H1 (cell line): ENCODE results near the gene LCAT. TPM values are rescaled to one million over a fixed set of nuclear protein-coding genes. Genes with fewer than 3 reads are reported as not detected.

ENCODE experiments used
- CTCF ChIA-PET: fragments of 300-600 bp; sonication (Branson Sonifier 250); formaldehyde crosslinking; loops from one replicate; lab custom pipeline; 2021; ENCODE audit not compliant: partially characterized antibody; lab: Charles Lee
- POLR2A ChIA-PET: fragments of 300-600 bp; sonication (Branson Sonifier 250); formaldehyde crosslinking; loops from one replicate; lab custom pipeline; 2021; ENCODE audit warnings: inconsistent platforms; ENCODE audit not compliant: partially characterized antibody; lab: Charles Lee
- DNase-seq, 2 experiments: peaks; one replicate each; pipeline versions ENCODE4 v3.0.0 to v3.0.0-alpha.2; 2010 to 2022; ENCODE audit warnings: low spot score in 2 of 2, low read depth in 1 of 2, mixed read lengths in 1 of 2
- FAIRE-seq: peaks from 2 replicates; lab custom pipeline; 2011; peaks lifted over from hg19 to GRCh38; lab: Jason Lieb, UNC
- H2AFZ ChIP-seq: 2 replicates; pipeline ENCODE4 v1.8.1; 2012; ENCODE audit warnings: low read length, inconsistent platforms
- H2AK5ac ChIP-seq: 2 replicates; pipeline ENCODE4 v1.6.1; 2013; ENCODE audit warnings: low read depth, low read length
- H2BK120ac ChIP-seq: replicated peaks from 2 replicates; pipeline ENCODE3; 2013; ENCODE audit warnings: low read depth, low read length, inconsistent platforms
- H2BK12ac ChIP-seq: 2 replicates; pipeline ENCODE4 v1.6.1; 2013; ENCODE audit warnings: low read depth, low read length
- H2BK15ac ChIP-seq: 2 replicates; pipeline ENCODE4 v1.6.1; 2013; ENCODE audit warnings: low read length
- H2BK20ac ChIP-seq: 2 replicates; pipeline ENCODE4 v1.6.1; 2013; ENCODE audit warnings: low read length
- H2BK5ac ChIP-seq: 2 replicates; pipeline ENCODE4 v1.6.1; 2013; ENCODE audit warnings: low read depth, low read length
- H3K14ac ChIP-seq: 2 replicates; pipeline ENCODE4 v1.6.1; 2013; ENCODE audit warnings: inconsistent platforms; ENCODE audit not compliant: insufficient read length
- H3K18ac ChIP-seq: 2 replicates; pipeline ENCODE4 v1.6.1; 2013; ENCODE audit warnings: low read length; ENCODE audit errors: extremely low read depth
- H3K23ac ChIP-seq: 2 replicates; pipeline ENCODE4 v1.6.1; 2013; ENCODE audit warnings: inconsistent platforms; ENCODE audit not compliant: insufficient read length
- H3K23me2 ChIP-seq: 2 replicates; pipeline ENCODE4 v1.6.1; 2013; ENCODE audit warnings: low read depth, low read length
- H3K27ac ChIP-seq: 2 replicates; pipeline ENCODE4 v1.6.1; 2011; ENCODE audit warnings: low read depth, low read length, inconsistent platforms
- H3K27me3 ChIP-seq, 4 experiments: replicated peaks in 1 of 4; 1 replicate in 1 of 4; 2 replicates in 3 of 4; pipeline versions ENCODE4 v1.6.1 to v1.8.1; 2011 to 2013; ENCODE audit warnings: low read length in 3 of 4, mild to moderate bottlenecking in 3 of 4, inconsistent platforms in 2 of 4, mixed read lengths in 2 of 4, moderate library complexity in 1 of 4; ENCODE audit not compliant: control insufficient read depth in 3 of 4, insufficient read depth in 3 of 4; ENCODE audit errors: extremely low read depth in 1 of 4
- H3K36me3 ChIP-seq, 4 experiments: 2 replicates each; pipeline versions ENCODE4 v1.6.1 to v1.8.1; 2011 to 2013; ENCODE audit warnings: mild to moderate bottlenecking in 4 of 4, low read length in 3 of 4, moderate library complexity in 2 of 4, control low read depth in 1 of 4, inconsistent platforms in 1 of 4; ENCODE audit not compliant: insufficient read depth in 4 of 4, control insufficient read depth in 2 of 4
- H3K4ac ChIP-seq: replicated peaks from 2 replicates; pipeline ENCODE3; 2013; ENCODE audit warnings: low read length, low read depth, mixed read lengths, inconsistent platforms; ENCODE audit not compliant: insufficient read length
- H3K4me1 ChIP-seq, 4 experiments: replicated peaks in 1 of 4; 1 replicate in 1 of 4; 2 replicates in 3 of 4; pipeline versions ENCODE4 v1.6.1 to v1.8.1; 2011 to 2013; ENCODE audit warnings: low read length in 3 of 4, inconsistent platforms in 2 of 4, mixed read lengths in 1 of 4; ENCODE audit not compliant: insufficient read depth in 4 of 4, control insufficient read depth in 3 of 4
- H3K4me2 ChIP-seq, 2 experiments: 2 replicates each; pipeline versions ENCODE4 v1.6.1 to v1.8.1; 2011 to 2013; ENCODE audit warnings: low read depth in 2 of 2, low read length in 2 of 2, control low read depth in 1 of 2, inconsistent platforms in 1 of 2, mild to moderate bottlenecking in 1 of 2; ENCODE audit not compliant: insufficient read depth in 1 of 2
- H3K4me3 ChIP-seq, 4 experiments: fragments of 200-600, 300-600 bp in 1 of 4; sonication (generic), shearing (Covaris generic), sonication (Bioruptor Twin) in 1 of 4; 2 replicates each; pipeline versions ENCODE4 v1.5.1 to v1.8.1; 2011 to 2016; ENCODE audit warnings: low read length in 4 of 4, low read depth in 3 of 4, control low read depth in 2 of 4, inconsistent platforms in 2 of 4, mild to moderate bottlenecking in 2 of 4, mixed read lengths in 1 of 4, moderate library complexity in 1 of 4; ENCODE audit not compliant: insufficient read depth in 2 of 4; ENCODE audit errors: extremely low read depth in 1 of 4
- H3K56ac ChIP-seq: replicated peaks from 2 replicates; pipeline ENCODE3; 2013; ENCODE audit warnings: low read depth, mild to moderate bottlenecking, mixed read lengths, low read length, inconsistent platforms; ENCODE audit not compliant: insufficient read length
- H3K79me1 ChIP-seq: 2 replicates; pipeline ENCODE4 v1.6.1; 2013; ENCODE audit warnings: low read depth, low read length, control low read depth
- H3K79me2 ChIP-seq, 2 experiments: 2 replicates each; pipeline versions ENCODE4 v1.6.1 to v1.8.1; 2012 to 2013; ENCODE audit warnings: low read length in 2 of 2, mild to moderate bottlenecking in 2 of 2, inconsistent platforms in 1 of 2; ENCODE audit not compliant: insufficient read depth in 2 of 2, control insufficient read depth in 1 of 2
- H3K9ac ChIP-seq, 4 experiments: replicated peaks in 1 of 4; 1 replicate in 1 of 4; 2 replicates in 3 of 4; pipeline versions ENCODE4 v1.6.1 to v1.8.1; 2011 to 2013; ENCODE audit warnings: low read depth in 3 of 4, low read length in 3 of 4, control low read depth in 2 of 4, mild to moderate bottlenecking in 2 of 4, moderate library complexity in 2 of 4, inconsistent platforms in 1 of 4; ENCODE audit errors: extremely low read depth in 1 of 4
- H3K9me3 ChIP-seq, 2 experiments: 2 replicates each; pipeline versions ENCODE4 v1.6.1 to v1.8.1; 2012 to 2013; ENCODE audit warnings: mild to moderate bottlenecking in 2 of 2, moderate library complexity in 2 of 2, control low read depth in 1 of 2, inconsistent platforms in 1 of 2, low read depth in 1 of 2, low read length in 1 of 2, mixed read lengths in 1 of 2; ENCODE audit not compliant: insufficient read depth in 2 of 2
- H4K20me1 ChIP-seq, 2 experiments: replicated peaks in 1 of 2; 2 replicates each; pipeline versions ENCODE3 to v1.8.1; 2011 to 2013; ENCODE audit warnings: inconsistent platforms in 2 of 2, low read length in 2 of 2, mild to moderate bottlenecking in 1 of 2; ENCODE audit not compliant: insufficient read depth in 2 of 2, control insufficient read depth in 1 of 2
- H4K5ac ChIP-seq: 2 replicates; pipeline ENCODE4 v1.6.1; 2013; ENCODE audit warnings: low read length, low read depth, mixed read lengths, inconsistent platforms; ENCODE audit not compliant: insufficient read length
- H4K8ac ChIP-seq: 2 replicates; pipeline ENCODE4 v1.8.0; 2013; ENCODE audit warnings: mild to moderate bottlenecking, moderate library complexity, low read length, inconsistent platforms; ENCODE audit not compliant: insufficient read depth; ENCODE audit errors: extremely low read depth
- H4K91ac ChIP-seq: replicated peaks from 2 replicates; pipeline ENCODE3; 2013; ENCODE audit warnings: low read length, mixed read lengths, inconsistent platforms; ENCODE audit not compliant: insufficient read length
- ASH2L ChIP-seq: fragments of 200-600, 300-600 bp; sonication (generic); IDR thresholded peaks from one replicate; pipeline ENCODE4 v1.7.1; 2017; ENCODE audit warnings: low read length
- EP300 ChIP-seq, 2 experiments: IDR thresholded peaks; 1 replicate in 1 of 2; 2 replicates in 1 of 2; pipeline ENCODE4 v1.6.1; 2011 to 2012; ENCODE audit warnings: low read depth in 2 of 2, low read length in 2 of 2, mild to moderate bottlenecking in 2 of 2, borderline replicate concordance in 1 of 2, inconsistent platforms in 1 of 2, moderate library complexity in 1 of 2
- EZH2 ChIP-seq: fragments of 200-600 bp; sonication (generic); IDR thresholded peaks from 2 replicates; pipeline ENCODE4 v1.7.1; 2012; ENCODE audit warnings: low read depth, mild to moderate bottlenecking, moderate library complexity, low read length, inconsistent platforms; ENCODE audit not compliant: severe bottlenecking
- HDAC2 ChIP-seq, 2 experiments: fragments of 300-600 bp in 1 of 2; sonication (generic) in 1 of 2; IDR thresholded peaks; 2 replicates each; pipeline ENCODE4 v1.6.1; 2011 to 2012; ENCODE audit warnings: low read depth in 2 of 2, low read length in 2 of 2, mild to moderate bottlenecking in 2 of 2, moderate library complexity in 2 of 2, borderline replicate concordance in 1 of 2, inconsistent platforms in 1 of 2
- NRF1 ChIP-seq: IDR thresholded peaks from 2 replicates; pipeline ENCODE4 v1.6.1; 2011; ENCODE audit warnings: mild to moderate bottlenecking, low read depth, low read length, improper control_type of control experiment
- POLR2AphosphoS5 ChIP-seq: IDR thresholded peaks from 2 replicates; pipeline ENCODE4 v1.6.1; 2011; ENCODE audit warnings: low read depth, low read length
- RAD21 ChIP-seq, 2 experiments: IDR thresholded peaks in 1 of 2; conservative IDR thresholded peaks in 1 of 2; 2 replicates each; pipeline ENCODE4 v1.6.1; 2011; ENCODE audit warnings: low read depth in 2 of 2, low read length in 2 of 2, improper control_type of control experiment in 1 of 2, inconsistent platforms in 1 of 2, mild to moderate bottlenecking in 1 of 2, moderate library complexity in 1 of 2
- RNF2 ChIP-seq: fragments of 200-900, 300-1000 bp; sonication (generic); IDR thresholded peaks from 2 replicates; pipeline ENCODE4 v1.7.1; 2016; ENCODE audit warnings: borderline replicate concordance, low read depth, mild to moderate bottlenecking, antibody characterized with exemption, low read length; ENCODE audit not compliant: poor library complexity, severe bottlenecking; ENCODE audit errors: missing control alignments
- SP1 ChIP-seq: IDR thresholded peaks from 2 replicates; pipeline ENCODE4 v1.6.1; 2011; ENCODE audit warnings: low read depth, low read length
- TAF1 ChIP-seq: IDR thresholded peaks from 2 replicates; pipeline ENCODE4 v1.6.1; 2011; ENCODE audit warnings: mild to moderate bottlenecking, low read depth, low read length
- TAF7 ChIP-seq: optimal IDR thresholded peaks from 2 replicates; pipeline ENCODE3; 2011; ENCODE audit warnings: low read depth, mild to moderate bottlenecking, inconsistent platforms, low read length, moderate library complexity, borderline replicate concordance
- ZNF274 ChIP-seq: IDR thresholded peaks from 2 replicates; pipeline ENCODE4 v1.7.0; 2012; ENCODE audit warnings: low read length, borderline replicate concordance; ENCODE audit errors: extremely low read depth
- WGBS, 2 experiments: shearing (Covaris generic) in 1 of 2; methylation state at CpG; one replicate each; pipeline versions ENCODE4 v1.1.6 to v1.1.7; 2013 to 2015; ENCODE audit warnings: low lambda C conversion rate in 2 of 2, mixed read lengths in 2 of 2, inconsistent platforms in 1 of 2, low coverage in 1 of 2, missing lambda C conversion rate in 1 of 2; ENCODE audit not compliant: insufficient replicate concordance in 2 of 2, insufficient coverage in 1 of 2, insufficient read length in 1 of 2; ENCODE audit errors: extremely low coverage in 1 of 2, missing lambda C conversion rate in 1 of 2; 5-methylcytosine and 5-hydroxymethylcytosine counted together
- polyA plus RNA-seq, 7 experiments: library from polyadenylated mRNA; depleted of rRNA in 3 of 7; stranded (reverse) in 5 of 7; unstranded in 2 of 7; fragments of >200 nt in 5 of 7; fragments of 200-250 nt in 2 of 7; gene quantifications; 1 replicate in 5 of 7; 2 replicates in 1 of 7; 4 replicates in 1 of 7; pipeline versions ENCODE4 v1.2.1 to v1.2.3, GENCODE V29; 2011 to 2013; ENCODE audit warnings: missing spikeins in 2 of 7, mixed read lengths in 2 of 7
- total RNA-seq: library from RNA; stranded (reverse); fragmentation: NEBNext Ultra II Directional; extraction: Animal tissue kit (Norgen Biotek cat#: 25700); gene quantifications from 2 replicates; pipeline ENCODE4 v1.2.1, GENCODE V29; 2021

LCAT gene
- total and polyA plus RNA-seq, 2 of the 8 experiments (the other 6 are each of a cell fraction or from before 2014, with no cell fraction given): 9.4 to 19.6 TPM

DNA sequence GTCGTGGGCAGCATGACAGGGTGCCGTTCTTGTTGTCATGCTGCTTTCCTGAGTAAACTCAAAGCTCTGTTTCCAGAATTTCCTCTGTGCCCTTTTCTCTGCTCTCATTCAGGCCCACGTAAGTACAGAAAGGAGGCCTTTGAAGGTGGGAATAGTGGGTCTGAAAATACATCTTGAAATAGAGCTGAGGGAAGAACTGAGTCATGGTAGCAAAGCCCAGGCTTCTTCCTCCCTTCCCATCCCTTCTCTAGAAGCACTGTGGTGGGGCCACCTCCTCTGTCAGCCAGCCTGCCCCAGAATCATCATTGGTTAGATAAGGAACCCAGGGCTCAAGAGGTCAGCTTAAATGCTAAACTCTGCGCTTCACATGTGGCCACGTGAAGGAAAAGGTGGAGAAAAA is 21.7 kb downstream of the LCAT start:
- no peaks in the 10 kb centered on the region; a peak in 1 of 4 replicates for H3K79me2 ChIP-seq
- H3K36me3 ChIP-seq: no peaks in the 10 kb centered on the region
- H3K14ac ChIP-seq: no peak overlapping the region
- ChIA-PET POLR2A (interaction anchor here (0.8 to 2.0 kb wide), 4 partner anchors 13 to 43 kb away, joined by 3 to 9 read pairs (median 4); partner anchors contain the start of gene NRN1L), CTCF (interaction anchor here (0.6 to 27.1 kb wide), 8 partner anchors 11 to 169 kb away, joined by 3 to 623 read pairs (median 8); partner anchors contain the start of genes CTRL, EDC4, NRN1L and PSKH1)
- no peaks in the 10 kb centered on the region for H3K27me3 ChIP-seq
- no peak overlapping the region for H3K9ac ChIP-seq
- no peak overlapping the region for H3K18ac ChIP-seq
- H2AFZ ChIP-seq: no peak overlapping the region
- no peak overlapping the region for H3K4ac ChIP-seq
- H4K91ac ChIP-seq: no peak overlapping the region
- no peak overlapping the region for H4K5ac ChIP-seq
- no peak overlapping the region for H2AK5ac ChIP-seq
- WGBS, 2 experiments: 89% methylated on average over 5 of the region's 5 CpGs; no CpG with 5 or more reads in 1 of the 2 experiments
- H3K56ac ChIP-seq: no peak overlapping the region
- FAIRE-seq (no peak), DNase-seq (no peak)
- H3K4me2 ChIP-seq: no peak overlapping the region
- no peak overlapping the region for H2BK5ac ChIP-seq
- H2BK12ac ChIP-seq: no peak overlapping the region
- H3K4me1 ChIP-seq: peaks cover 0 to 8% (median 4%) of the 10 kb centered on the region in 4 experiments; a peak in 5 of 7 replicates
- H3K9me3 ChIP-seq: no peaks in the 10 kb centered on the region
- H2BK120ac ChIP-seq: no peak overlapping the region
- H2BK15ac ChIP-seq: no peak overlapping the region
- H4K20me1 ChIP-seq: peaks cover 11 to 17% of the 10 kb centered on the region in 2 experiments
- H2BK20ac ChIP-seq: no peak overlapping the region
- no peak overlapping the region for H3K27ac ChIP-seq
- no peak overlapping the region for H3K23ac ChIP-seq
- H3K79me1 ChIP-seq: peaks cover 1% of the 10 kb centered on the region
- H4K8ac ChIP-seq: no peak overlapping the region
- H3K23me2 ChIP-seq: no peaks in the 10 kb centered on the region
- no peak overlapping the region for H3K4me3 ChIP-seq
- TF ChIP-seq NRF1 (no peak), EZH2 (no peak), RNF2 (no peak), TAF1 (no peak), HDAC2 (IDR thresholded peaks at IDR 0.05; ENCODE audit: borderline replicate concordance in 1 of 2, low read depth in 2 of 2, low read length in 2 of 2) (no peak), EP300 (IDR thresholded peaks at IDR 0.05; ENCODE audit: borderline replicate concordance in 1 of 2, low read depth in 2 of 2, low read length in 2 of 2) (no peak), RAD21 (IDR thresholded peaks at IDR 0.05 in 1 of 2, conservative IDR thresholded peaks at IDR 0.05 in 1 of 2; ENCODE audit: low read depth in 2 of 2, low read length in 2 of 2) (no peak), ZNF274 (no peak), SP1 (no peak), ASH2L (no peak), POLR2AphosphoS5 (no peak), TAF7 (no peak)
